ENCODE results near the gene TC2N. TPM values are rescaled to one million over a fixed set of nuclear protein-coding genes. Genes with fewer than 3 reads are reported as not detected.

TC2N gene
- total and polyA plus RNA-seq, 4 donors: 50.7 to 284 (median 96.4) TPM

GRCh38 chr14:91729756-91730155 is 137.6 kb downstream of the TC2N start:
- DNase-seq (no peak), ATAC-seq (ENCODE audit: low FRiP score) (no peak)
- Histone ChIP-seq H3K27me3 (ENCODE audit: control insufficient read depth in 1 of 2, insufficient read depth in 2 of 2, low read length in 1 of 2) (no peaks in the 10 kb centered on the region), H3K36me3 (ENCODE audit: control insufficient read depth in 1 of 2, insufficient read depth in 2 of 2, low read length in 1 of 2) (no peaks in the 10 kb centered on the region), H3K4me3 (ENCODE audit: low read length in 2 of 2) (no peak overlapping the region), H3K27ac (ENCODE audit: low read depth in 1 of 2, low read length in 2 of 2) (no peak overlapping the region), H3K9me3 (ENCODE audit: control insufficient read depth, low read length) (no peaks in the 10 kb centered on the region), H3K4me1 (ENCODE audit: control insufficient read depth in 1 of 2, insufficient read depth in 2 of 2, low read length in 2 of 2) (no peaks in the 10 kb centered on the region)
- intact Hi-C loops (cut with DNase I): no loop called here
- 47 to 56% methylated on average over 3 of the region's 3 CpGs for WGBS, 2 donors

Other genes with a start within 250 kb of the TC2N start
- 10 to 100 TPM; 12.9 to 15.3 TPM for gene CATSPERB, start 135.4 kb downstream of the TC2N start, total RNA-seq
- gene CATSPERB, start 135.4 kb downstream of the TC2N start, polyA plus RNA-seq: 1 to 10 TPM; 1.1 to 9.3 TPM
- gene FBLN5, start 80.2 kb upstream of the TC2N start, total RNA-seq: 100 to 1,000 TPM; 407 to 431 TPM
- gene FBLN5, start 80.2 kb upstream of the TC2N start, polyA plus RNA-seq: 100 to 1,000 TPM; 375 to 735 TPM
- 10 to 100 TPM; 63.5 to 75.4 TPM for gene TRIP11, start 172.5 kb upstream of the TC2N start, total RNA-seq
- 1 to 10 TPM; 8.4 to 8.9 TPM for gene TRIP11, start 172.5 kb upstream of the TC2N start, polyA plus RNA-seq
- 10 to 100 TPM; 49.4 to 59.0 TPM for gene ATXN3, start 239.0 kb upstream of the TC2N start, total RNA-seq
- 10 to 100 TPM; 18.9 to 30.2 TPM for gene ATXN3, start 239.0 kb upstream of the TC2N start, polyA plus RNA-seq